ENCODE data around the gene GNG14. TPM values are rescaled to one million over a fixed set of nuclear protein-coding genes. Genes with fewer than 3 reads are reported as not detected.

Gene GNG14
- total RNA-seq (not detected), polyA plus RNA-seq (not detected)

- no peak for TF ChIP-seq CTCF (IDR thresholded peaks at IDR 0.05)
- H3K27ac ChIP-seq: no peak within 1 kb of the TSS
- no peaks in the 10 kb centered on the region for H3K4me1 ChIP-seq
- H3K36me3 ChIP-seq: no peaks in the 10 kb centered on the region
- H3K27me3 ChIP-seq: no peaks in the 10 kb centered on the region
- ATAC-seq: no peak
- no peak for FAIRE-seq
- no peak within 1 kb of the TSS for H3K4me3 ChIP-seq
- 86 to 88% methylated on average over 9 of the region's 9 CpGs for WGBS, 2 donors
- no peak for DNase-seq
- intact Hi-C loops (cut with DNase I): no loop called here
- no peaks in the 10 kb centered on the region for H3K9me3 ChIP-seq
Observed at GRCh38 chr19:12687496-12688196, at the start of gene GNG14. Gene GNG14 (plus strand): TSS chr19:12687998. CDS start chr19:12688049, 51 bp downstream.

- no peak for TF ChIP-seq CTCF (IDR thresholded peaks at IDR 0.05)
- Histone ChIP-seq H3K27me3 (no peaks in the 10 kb centered on the region), H3K36me3 (no peaks in the 10 kb centered on the region), H3K27ac (no peak overlapping the region), H3K4me1 (no peaks in the 10 kb centered on the region), H3K4me3 (no peak overlapping the region), H3K9me3 (no peaks in the 10 kb centered on the region)
- no peak for FAIRE-seq
- ATAC-seq: no peak
- 92 to 94% methylated on average over 20 to 22 of the region's 22 CpGs for WGBS, 2 donors
- peak in 1 of 6 donors; percentile 53 for DNase-seq
- intact Hi-C loops (cut with DNase I): no loop called here
Observed at GRCh38 chr19:12638611-12639182, 49.1 kb upstream of the GNG14 start.

- Histone ChIP-seq H3K27ac (peak overlapping the region in 1 of 4 donors; percentile 50), H3K4me1 (no peaks in the 10 kb centered on the region), H3K4me3 (peak overlapping the region in 2 of 4 donors; percentile 8 to 41), H3K27me3 (no peaks in the 10 kb centered on the region), H3K36me3 (no peaks in the 10 kb centered on the region), H3K9me3 (no peaks in the 10 kb centered on the region)
- WGBS, 2 donors: 6 to 8% methylated on average over 39 of the region's 39 CpGs
- intact Hi-C loops (cut with DNase I): no loop called here
- peak; percentile 93 to 99 (median 97) for ATAC-seq
- no peak for FAIRE-seq
- TF ChIP-seq CTCF (IDR thresholded peaks at IDR 0.05): peak; percentile 73 to 82 (median 78)
- peak; percentile 72 to 93 (median 86) for DNase-seq
Observed at GRCh38 chr19:12639901-12640613, 47.7 kb upstream of the GNG14 start.

GRCh38 chr19:12641456-12641855 lies 46.3 kb upstream of the GNG14 start:
- Histone ChIP-seq H3K9me3 (no peaks in the 10 kb centered on the region), H3K4me3 (no peak overlapping the region), H3K36me3 (no peaks in the 10 kb centered on the region), H3K27me3 (no peaks in the 10 kb centered on the region), H3K27ac (no peak overlapping the region), H3K4me1 (no peaks in the 10 kb centered on the region)
- FAIRE-seq: no peak
- TF ChIP-seq CTCF (IDR thresholded peaks at IDR 0.05): no peak
- intact Hi-C loops (cut with DNase I): no loop called here
- DNase-seq: peak in 1 of 6 donors; percentile 13
- ATAC-seq: no peak
- 53 to 59% methylated on average over 13 of the region's 13 CpGs for WGBS, 2 donors

Measured in pancreas (tissue), 10 donors.